Hippocampal formation (tissue), 2 donors: Measurements from ENCODE around the gene TMEM163.
"Not testable (repeated sequence)": the region's sequence is repeated elsewhere in the genome, so short reads cannot be mapped to it uniquely, and the experiment has no call there.

Source experiments
- DNase-seq, 2 donors: peaks; one replicate each; lab custom pipeline; 2025; lab: John Stamatoyannopoulos, UW

Gene TMEM163

DNA sequence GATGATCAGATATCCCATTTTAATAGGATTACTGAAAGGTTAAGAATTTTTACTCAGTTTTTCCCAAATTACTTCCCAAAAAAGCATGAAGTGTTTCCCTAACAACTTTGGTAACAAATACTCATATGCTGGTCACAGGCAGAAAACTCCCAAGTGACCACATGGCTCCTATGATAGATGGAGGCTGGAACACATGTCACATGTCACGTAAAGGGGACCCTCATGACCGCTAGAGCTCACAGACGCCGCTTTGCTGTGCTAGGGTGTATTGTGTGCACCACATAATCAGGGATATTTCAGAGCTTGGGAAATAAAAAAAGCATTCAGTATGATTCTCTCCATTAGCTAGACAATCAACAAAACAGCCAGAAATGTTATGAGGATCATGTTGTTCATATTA is 228.2 kb downstream of the TMEM163 start:
- DNase-seq = no peak

DNA sequence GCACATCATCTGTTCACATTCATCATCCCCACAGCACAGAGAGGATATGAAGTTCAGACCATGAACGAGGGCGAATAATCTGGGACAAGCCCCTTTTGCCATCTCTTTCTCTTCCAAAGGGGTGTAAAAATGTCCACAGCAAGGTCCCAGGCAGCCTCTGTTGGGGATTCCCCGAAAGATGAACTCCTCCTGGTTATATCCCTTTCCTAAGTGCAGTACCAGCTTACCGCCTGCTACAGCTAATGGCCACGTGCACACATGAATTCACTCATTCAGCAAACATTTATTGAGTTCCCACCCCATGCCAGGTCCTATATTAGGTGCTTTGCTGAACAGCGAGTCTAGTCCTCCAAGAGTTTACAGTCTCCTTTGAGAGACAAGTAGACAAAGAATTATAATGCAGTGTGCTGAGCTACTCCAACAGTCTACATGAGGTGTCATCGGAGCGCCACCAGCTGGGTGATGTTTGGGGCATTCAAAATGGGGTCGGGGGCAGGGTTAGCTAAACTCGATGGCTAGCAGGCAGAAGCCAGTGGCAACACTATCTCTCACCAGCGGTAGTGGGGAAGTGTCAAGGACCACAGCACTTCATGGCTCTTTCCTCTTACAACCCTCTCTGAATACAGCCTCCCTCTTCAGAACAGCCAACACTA is 228.9 kb downstream of the TMEM163 start:
- no peak for DNase-seq

DNA sequence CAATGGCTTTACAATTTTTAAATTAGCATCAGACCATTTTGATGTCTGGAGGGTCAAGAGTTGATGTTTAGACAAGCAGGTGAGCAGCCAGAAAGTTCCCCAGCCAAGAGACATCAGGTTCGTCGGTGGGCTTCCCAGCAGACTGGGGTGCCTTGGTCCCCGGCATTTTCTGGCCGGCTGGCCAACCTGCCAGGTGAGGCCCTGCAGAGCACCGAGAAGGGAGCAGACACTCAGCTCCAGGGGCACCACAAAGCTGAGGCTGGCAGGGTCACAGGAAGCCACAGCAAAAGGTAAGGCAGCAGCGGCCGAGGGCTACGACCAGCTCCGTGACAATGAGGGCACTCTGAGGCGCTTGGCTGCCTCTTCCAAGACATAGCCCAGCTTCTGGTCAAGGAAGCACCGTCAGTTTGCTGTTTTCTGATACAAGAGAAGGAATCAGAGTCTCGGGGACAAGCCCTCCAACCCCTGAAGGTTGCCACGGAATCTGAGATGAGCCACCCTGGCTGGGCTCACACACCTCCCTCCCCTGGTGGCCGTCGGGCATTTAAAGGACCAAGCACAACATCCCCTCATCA is 235.9 kb downstream of the TMEM163 start:
- DNase-seq = no peak

DNA sequence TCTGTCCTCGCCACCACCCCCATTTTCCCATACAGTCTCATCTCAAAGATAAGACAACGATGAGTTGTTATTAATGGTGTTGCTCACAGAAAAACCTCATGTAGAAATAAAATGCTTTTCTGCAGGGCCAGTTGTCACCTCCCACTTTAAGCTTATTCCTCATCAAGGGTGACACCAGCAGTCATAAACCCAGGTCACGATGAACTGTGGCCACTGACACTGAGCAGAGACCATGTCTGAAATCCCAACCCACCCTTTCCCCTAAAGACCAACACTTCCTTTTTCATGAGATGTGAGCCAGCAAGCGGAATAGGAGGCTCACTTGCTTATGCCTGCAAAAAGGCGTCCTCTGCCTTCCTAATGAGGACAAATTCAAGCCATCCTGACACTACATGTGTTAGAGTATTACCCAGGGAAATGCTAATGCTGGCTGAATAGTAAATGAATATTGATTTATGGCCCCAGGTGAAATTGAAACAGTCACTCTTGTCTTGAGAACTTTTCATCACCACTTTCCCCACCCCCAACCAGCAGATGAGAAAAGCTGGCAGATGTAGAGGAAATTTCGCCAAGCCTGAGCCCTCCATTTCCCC is 236.6 kb downstream of the TMEM163 start:
- no peak for DNase-seq

DNA sequence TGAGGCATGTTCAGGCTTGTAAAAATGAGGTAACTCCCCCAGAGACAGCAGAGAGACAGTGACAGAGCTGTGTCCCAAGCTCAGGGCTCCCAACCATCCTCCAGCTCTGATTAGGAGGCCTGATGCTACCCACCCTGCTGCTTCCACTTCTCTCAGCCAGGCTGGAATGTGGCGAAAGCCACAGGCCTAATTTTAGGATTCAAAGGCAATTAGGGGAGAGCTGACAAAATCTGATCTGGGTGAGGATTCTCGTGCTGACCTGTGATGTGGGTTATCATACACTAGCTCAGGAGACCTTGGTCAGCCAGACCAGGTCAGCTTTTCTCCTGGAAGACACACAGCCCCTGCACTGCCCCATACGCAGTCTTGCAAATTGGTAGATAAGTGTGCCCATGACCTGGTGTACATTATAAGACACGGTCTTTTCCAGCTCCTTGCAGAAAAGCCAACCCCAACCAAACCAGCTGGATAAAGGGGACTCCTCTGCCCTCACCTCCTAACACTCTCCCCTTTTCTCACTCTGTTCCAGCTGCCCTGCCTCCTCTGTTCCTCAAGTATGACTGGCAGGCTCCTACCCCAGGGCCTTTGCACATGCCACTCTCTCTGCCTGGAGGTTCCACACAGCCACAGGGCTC is 239.0 kb downstream of the TMEM163 start:
- no peak for DNase-seq

DNA sequence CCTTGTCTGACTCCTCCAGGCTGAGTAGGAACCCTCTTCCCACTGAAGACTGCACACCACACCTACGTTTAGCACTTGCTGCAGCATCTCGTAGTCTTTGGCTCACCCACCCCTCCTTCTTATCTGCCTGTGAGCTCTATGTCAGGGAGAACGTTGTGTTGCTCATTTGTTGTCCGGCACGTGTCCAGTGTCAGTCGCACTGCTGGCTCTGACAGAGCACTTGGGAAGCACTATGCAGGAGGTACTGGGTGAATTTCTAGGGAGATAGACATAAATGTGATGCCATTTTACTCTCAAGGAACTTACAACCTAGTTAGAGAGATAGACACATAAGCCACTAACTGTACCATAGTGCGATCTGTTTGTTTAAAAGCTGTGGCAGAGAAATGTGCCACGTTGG is 241.8 kb downstream of the TMEM163 start:
- DNase-seq = not testable (repeated sequence)

DNA sequence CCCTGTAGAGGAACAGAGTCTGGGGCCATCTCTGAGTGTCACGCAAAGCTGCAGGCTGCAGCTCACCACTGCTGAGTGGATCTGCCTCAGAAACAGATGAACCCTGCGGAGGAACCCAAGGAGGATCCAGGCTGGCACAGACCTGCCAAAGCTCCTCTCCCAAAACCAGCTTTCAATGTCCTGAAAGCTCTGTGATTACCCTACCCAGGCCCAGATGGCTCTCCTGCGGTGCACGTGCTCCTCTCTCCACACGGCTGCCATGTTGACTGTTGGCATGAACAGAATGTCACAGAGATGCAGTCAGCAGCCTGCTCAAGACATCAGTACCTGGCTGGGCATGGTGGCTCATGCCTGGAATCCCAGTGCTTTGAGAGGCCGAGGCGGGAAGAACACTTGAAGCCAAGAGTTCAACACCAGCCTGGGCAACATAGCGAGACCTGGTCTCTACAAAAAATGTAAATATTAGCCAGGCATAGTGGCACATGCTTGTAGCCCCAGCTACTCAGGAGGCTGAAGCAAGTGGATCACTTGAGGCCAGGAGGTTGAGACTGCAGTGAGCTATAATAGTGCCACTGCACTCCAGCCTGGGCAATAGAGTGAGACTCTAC is 248.1 kb downstream of the TMEM163 start:
- DNase-seq = no peak

DNA sequence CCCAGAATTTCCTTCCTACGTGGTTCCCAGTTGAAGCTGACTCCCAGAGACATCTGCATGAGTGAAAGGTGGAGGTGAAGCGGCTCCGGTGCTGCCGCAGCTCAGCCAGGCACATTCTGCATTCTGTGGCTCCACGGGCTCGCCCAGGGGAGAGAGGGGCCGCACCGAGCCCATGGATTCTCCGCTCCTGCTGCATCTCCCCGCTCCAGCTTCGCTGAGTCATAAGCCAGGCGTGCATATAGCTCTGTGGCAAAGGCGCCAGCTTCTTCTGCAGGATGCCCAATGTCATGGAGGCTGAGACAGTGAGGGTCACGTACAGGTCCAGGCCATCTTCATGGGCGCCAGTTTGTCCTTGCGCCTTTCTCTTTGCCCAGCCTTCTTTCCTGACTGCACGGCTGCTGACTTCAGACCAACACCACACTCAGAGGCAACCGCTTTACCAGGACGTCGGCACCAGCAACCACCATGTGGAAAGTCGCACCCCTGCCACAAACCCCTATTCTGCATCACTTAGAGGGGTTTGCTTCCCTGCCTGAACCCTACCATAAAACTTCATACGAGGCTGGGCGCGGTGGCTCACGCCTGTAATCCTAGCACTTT is 249.2 kb downstream of the TMEM163 start:
- no peak for DNase-seq

DNA sequence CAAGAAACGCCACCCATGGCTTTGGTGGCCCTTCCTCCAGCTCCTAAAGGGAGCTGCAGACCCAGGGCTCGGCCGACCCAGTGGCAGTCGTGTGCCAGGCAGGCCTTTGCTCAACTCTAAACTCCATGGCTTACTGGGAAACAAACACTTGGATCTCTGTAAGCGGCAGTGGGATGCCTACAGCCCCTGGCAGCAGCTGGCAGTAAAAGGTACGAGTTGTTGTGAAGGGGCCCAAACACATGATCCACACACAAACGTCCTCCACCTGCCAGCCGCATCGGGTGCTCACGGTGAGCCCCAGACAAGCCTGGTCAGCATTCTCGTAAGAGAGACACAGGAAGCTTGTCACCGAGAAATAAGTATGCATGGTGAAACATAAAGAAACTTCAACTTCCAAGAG is 250.0 kb downstream of the TMEM163 start:
- DNase-seq = no peak

DNA sequence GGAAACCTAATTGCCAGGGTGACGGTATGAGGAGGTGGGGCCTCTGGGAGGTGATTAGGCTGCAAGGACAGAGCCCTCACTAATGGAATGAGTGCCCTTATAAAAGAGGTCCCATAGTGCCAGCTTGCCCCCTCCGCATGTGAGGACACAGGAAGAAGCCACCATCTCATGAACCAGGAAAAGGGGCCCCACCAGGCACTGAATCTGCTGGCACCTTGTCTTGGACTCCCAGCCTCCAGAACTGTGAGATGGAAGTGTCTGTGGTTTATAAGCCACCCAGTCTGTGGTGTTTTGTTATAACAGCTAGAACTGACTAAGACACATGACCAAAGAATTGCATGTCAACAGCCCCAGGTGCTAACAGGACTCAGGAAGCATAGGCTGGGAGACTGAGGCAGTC is 250.6 kb downstream of the TMEM163 start:
- no peak for DNase-seq

DNA sequence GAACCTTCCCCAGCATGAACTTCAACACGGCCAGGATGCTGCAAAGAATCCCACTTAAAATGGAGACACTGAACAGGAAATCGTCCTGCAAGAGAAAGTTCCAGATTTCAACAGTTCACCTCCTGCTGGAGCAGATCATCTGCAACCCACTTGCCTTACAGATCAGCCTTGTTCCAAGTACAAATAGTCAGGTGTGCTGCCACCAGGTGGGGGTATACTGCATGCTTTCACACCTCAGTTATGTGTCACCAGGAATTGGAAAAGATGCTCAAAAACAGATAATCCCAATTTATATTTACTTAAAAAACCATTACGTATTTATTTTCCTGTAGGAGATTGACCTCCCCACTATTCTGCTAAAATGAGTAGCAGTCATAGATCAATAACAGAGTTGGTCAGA is 252.7 kb downstream of the TMEM163 start:
- DNase-seq = no peak

DNA sequence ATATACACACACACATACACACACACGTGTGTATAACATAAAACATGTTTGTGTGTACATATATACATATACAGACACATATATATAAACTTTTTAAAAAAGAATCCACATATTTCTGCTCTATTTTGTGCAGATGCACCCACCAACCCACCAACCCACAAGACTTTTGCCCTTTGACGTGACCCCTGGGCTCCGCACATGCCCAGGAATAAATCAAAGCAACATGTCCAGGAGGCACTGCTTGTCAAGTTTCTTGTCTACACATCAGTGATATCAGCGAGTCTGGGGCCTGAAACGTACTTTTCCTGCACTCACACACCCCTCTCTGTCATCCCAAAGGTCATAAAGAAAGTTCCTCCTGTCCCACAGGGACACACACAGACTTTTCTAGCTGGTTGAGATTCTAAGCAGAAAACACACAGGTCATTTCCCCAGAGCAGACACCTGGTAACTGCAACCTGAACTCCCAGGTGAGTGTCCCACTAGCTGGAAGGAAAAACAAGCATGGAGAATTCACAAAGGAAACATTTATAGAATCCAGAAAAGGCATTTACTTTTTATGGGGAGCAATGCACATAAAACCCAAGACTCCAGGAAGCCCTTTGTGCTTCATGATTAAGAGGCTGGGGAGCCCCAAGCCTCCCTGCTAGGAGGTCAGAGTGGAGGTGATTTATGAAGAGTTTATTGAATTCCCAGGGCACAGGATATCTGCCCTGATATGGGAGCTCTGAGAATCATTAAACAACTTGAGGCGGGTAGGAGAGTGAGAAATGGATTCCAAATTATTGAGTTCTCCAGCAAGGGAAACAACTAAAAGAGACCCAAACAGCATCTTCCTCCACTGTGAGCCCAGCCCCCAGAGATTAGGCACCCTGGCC is 253.3 kb downstream of the TMEM163 start:
- no peak for DNase-seq

DNA sequence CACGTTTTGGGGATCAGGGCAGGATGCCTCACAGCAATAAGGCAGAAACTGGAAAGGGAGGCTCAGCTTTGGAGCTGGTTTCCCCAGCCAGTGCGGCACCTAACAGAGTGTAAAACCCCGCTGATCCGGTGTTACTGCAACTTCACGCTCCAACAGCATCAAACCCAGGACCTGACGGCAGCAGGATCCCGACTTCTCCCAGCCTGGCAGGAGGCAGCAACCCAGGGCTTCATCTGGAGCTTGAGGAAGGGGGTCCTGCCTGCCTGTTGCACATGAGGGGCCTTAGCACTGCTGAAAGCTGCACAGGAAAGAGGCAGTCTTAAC is 255.1 kb downstream of the TMEM163 start:
- no peak for DNase-seq

DNA sequence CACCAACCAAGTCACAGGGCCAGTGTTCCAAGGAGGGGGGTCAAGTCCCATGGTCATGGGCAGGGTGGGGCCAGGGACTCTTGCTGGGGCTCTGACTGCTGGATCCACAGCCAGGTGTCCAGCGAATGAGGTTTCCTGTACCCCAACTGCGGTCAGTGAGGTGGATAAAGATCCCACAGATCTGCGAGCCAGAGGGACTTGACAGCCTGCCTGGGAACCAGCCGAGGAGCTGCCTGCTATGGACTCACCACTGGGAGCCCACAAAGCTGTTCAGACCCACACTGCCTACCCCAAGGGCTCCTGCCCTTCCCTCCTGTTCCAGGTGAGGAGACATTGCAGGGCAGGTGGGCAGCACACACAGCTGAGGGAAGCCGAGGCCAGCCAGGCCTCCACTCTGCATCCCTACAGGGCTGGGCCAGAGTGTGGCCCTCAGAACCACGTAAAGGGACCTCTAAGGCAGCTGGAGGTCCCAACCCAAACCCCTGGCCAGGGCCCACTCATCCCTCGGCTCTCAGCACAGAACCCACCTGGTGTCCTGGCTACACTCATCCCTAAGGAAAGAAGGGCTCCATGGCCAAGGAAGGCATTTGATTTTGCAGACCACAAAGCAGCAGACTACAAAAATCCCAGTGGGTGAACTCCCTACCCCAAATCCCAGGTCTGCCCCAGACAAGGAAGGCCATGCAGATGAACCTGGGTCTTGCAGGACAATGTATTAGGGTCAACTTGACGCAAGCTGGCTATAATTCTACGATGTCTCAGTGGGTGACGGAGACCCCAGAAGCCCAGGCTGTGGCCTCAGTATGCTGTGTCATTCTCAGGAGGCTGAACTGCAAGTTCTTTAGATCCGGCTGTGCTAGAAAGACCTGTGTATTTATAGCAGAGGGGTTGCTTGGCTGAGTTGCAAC is 255.8 kb downstream of the TMEM163 start:
- no peak for DNase-seq

DNA sequence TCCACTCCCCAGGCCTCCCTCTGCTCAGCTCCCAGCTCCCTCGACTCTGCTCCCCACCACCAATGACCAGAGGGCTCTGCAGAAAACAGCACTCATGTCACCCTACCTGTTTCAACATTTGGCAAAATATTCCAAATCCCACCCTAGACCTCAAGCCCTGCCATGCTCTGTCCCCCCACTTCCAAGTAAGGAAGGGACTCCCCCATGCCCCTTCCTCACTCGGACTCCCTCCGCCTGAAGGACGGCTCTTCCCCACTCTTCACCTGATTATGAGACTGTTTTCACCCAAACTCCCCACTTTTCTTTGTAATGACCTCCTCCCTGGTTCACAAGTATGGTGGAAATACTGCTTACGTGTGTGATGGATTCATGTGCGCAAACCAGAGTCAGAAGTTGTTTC is 256.5 kb downstream of the TMEM163 start:
- DNase-seq = no peak

DNA sequence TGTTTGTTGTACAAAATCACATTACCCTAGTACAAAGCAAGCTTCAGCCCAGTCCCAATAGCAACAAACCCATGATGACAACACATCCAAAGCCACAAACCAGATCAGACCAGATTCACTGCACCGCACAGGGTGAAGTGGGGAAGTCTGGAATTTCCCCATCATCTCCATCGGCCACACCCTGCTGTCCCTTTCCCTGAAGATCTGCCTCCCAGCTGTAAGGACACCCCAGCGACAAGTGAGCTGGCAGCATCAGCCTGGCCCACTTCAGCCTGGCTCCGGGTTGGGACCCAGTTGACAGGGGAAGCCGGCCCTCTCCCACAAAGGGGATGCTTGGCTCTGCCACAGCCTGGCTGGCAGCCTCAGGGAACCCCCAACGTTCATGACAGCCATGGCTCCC is 257.3 kb downstream of the TMEM163 start:
- DNase-seq = no peak

DNA sequence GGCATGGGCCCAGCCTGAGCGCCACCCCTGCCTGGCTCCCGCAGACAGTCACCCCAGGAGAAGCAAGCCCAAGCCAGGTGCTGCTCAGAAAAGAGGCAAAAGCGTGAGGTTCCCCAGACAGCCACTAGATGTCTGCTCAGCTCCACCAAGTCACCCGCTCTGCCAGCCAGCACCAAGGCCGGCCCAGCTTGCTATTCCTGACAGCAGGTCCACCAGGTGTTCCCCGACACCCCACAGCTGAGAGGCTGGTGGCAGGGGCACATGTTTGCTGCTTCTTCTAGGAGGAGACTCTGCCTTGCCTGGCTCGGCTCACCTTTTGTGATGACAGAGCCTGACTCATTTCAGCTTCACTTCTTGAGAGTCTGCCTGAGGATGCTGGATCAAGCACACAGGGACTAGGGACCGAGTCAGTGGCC is 258.2 kb downstream of the TMEM163 start:
- DNase-seq = peak; percentile 36 to 42

DNA sequence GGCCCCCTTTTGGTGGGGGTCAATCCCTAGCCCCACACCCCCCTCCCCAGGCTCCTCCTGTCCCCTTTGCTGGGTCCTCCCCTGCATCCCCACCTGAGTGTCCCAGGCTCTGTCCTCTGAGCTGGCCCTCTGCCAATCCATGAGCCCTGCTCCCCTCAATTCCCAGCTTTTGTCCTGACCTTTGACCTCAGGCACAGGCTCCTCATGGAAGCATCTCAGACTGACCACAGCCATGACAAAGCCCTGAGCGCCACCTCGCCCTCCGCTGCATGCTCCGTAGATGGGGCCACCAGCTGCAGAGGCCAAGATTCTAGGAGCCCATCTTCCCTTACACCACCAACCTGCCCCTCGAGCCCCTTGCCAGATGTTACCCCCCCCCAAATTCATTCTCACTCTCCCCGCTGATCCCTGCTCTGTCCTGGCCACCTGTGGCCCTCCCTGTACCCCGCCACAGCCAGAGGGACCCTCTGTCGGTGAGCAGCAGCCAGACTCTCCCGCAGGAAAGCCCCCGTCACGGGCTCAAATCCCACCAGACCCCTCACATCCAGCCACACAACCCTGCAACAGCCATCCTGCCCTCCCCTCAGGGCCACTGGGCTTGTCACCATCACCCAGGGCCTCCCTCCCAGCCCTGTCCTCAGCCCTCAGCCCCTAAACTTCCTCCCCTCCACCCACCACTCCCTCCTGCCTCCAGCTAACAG is 258.9 kb downstream of the TMEM163 start:
- no peak for DNase-seq

DNA sequence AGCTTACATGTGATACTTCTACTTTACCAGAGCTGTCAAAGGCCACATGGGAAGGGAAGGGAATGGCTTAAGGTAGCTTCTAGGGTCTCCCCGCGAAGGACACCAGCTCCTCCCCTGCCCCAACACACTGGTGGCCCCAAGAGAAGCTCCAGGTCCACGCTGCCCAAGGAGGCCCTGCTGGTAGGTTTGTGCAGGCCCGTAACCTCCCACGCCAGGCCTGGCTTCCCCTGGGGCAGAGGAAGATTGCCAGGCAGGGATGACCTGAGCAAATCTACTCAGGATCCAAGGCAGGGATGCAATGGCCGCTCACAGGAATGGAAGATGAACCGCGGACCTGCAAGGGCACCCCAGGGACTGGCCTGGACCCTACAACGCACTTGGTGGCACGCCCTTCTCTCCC is 259.9 kb downstream of the TMEM163 start:
- no peak for DNase-seq

DNA sequence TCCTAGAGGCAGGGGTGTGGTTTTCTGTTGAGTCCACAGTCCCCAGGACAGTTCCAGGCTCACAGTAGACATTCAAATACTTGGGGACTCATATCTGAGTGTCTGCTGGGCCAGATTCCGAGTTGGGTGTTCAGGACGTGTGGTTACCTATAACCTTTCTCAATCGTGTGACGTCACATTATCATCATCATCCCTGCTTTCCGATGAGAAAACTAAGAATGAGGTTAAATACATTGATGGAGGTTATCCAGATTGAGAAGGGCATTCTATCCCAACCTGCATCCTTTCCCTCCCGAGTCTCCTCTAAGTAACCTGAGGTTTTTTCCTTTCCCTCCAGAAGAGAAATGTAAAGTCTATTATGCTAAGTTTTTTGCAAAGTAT is 260.3 kb downstream of the TMEM163 start:
- DNase-seq = no peak
